GM12892 (cell line): ENCODE measurements around the gene TMCO4.

ENCODE experiments used
- POLR2A ChIP-seq: IDR thresholded peaks from 2 replicates; pipeline ENCODE4 v1.6.1; 2011; ENCODE audit warnings: low read depth, low read length, control low read depth
- TAF1 ChIP-seq: IDR thresholded peaks from 2 replicates; pipeline ENCODE4 v1.6.1; 2011; ENCODE audit warnings: low read depth, mild to moderate bottlenecking, control low read depth, low read length, borderline replicate concordance

- TF ChIP-seq POLR2A (no peak), TAF1 (no peak)
Measured at GRCh38 chr1:19728413-19729145, 71.1 kb downstream of the TMCO4 start.
